ENCODE measurements around the gene PTRH2. TPM values are rescaled to one million over a fixed set of nuclear protein-coding genes. Genes with fewer than 3 reads are reported as not detected.

PTRH2 gene
- total RNA-seq, 1 experiment from 2014 or later, result 40.8 TPM

GRCh38 chr17:59723041-59723440 lies 15.8 kb upstream of the PTRH2 start:
- no peak overlapping the region for H3K18ac ChIP-seq (ENCODE audit: insufficient read length, low read depth, low read length)
- H4K5ac ChIP-seq (ENCODE audit: insufficient read length, low read depth, low read length), result no peak overlapping the region
- peak overlapping the region in 1 of 3 experiments; percentile 41; a peak in 1 of 7 replicates for H3K27ac Mint-ChIP-seq
- no peak overlapping the region for H3K27ac ChIP-seq (ENCODE audit: insufficient read length, low read depth, low read length)
- TF ChIP-seq, protein P1, sequence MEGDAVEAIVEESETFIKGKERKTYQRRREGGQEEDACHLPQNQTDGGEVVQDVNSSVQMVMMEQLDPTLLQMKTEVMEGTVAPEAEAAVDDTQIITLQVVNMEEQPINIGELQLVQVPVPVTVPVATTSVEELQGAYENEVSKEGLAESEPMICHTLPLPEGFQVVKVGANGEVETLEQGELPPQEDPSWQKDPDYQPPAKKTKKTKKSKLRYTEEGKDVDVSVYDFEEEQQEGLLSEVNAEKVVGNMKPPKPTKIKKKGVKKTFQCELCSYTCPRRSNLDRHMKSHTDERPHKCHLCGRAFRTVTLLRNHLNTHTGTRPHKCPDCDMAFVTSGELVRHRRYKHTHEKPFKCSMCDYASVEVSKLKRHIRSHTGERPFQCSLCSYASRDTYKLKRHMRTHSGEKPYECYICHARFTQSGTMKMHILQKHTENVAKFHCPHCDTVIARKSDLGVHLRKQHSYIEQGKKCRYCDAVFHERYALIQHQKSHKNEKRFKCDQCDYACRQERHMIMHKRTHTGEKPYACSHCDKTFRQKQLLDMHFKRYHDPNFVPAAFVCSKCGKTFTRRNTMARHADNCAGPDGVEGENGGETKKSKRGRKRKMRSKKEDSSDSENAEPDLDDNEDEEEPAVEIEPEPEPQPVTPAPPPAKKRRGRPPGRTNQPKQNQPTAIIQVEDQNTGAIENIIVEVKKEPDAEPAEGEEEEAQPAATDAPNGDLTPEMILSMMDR (conservative IDR thresholded peaks at IDR 0.05), result no peak
- H3K23me2 ChIP-seq (ENCODE audit: insufficient read length, low read depth, low read length, poor library complexity, severe bottlenecking), result no peaks in the 10 kb centered on the region
- no peaks in the 10 kb centered on the region for H3K79me2 ChIP-seq (ENCODE audit: insufficient read depth, low read length)
- H3K14ac ChIP-seq (ENCODE audit: insufficient read depth, low read length), result no peak overlapping the region
- no peak overlapping the region for H2AFZ ChIP-seq (ENCODE audit: low read length)
- no peak overlapping the region for H4K91ac ChIP-seq (ENCODE audit: insufficient read length, low read depth, low read length)
- H3K56ac ChIP-seq (ENCODE audit: insufficient read length, low read depth, low read length), result no peak overlapping the region
- no peak overlapping the region for H2BK15ac ChIP-seq (ENCODE audit: low read depth, low read length)
- H2BK5ac ChIP-seq (ENCODE audit: insufficient read length, low read length), result no peak overlapping the region
- no peak overlapping the region for H3K23ac ChIP-seq (ENCODE audit: insufficient read length, low read depth, low read length)
- no peak overlapping the region for H4K8ac ChIP-seq (replicated peaks; ENCODE audit: insufficient read length, low read depth, low read length)
- no peak overlapping the region for H3T11ph ChIP-seq (ENCODE audit: low read length)
- H2BK12ac ChIP-seq (ENCODE audit: insufficient read length, low read depth, low read length), result no peak overlapping the region
- no peak overlapping the region for H2BK20ac ChIP-seq (ENCODE audit: low read depth, low read length, poor library complexity, severe bottlenecking)
- no peaks in the 10 kb centered on the region for H3K9me3 ChIP-seq (ENCODE audit: control insufficient read depth, low read depth, low read length)
- no CpG with 5 or more reads among the region's 1 CpG for WGBS (ENCODE audit: extremely low coverage, insufficient read length, low lambda C conversion rate)
- H3K4me2 ChIP-seq (ENCODE audit: insufficient read depth, insufficient read length, low read length), result no peak overlapping the region
- H3K36me3 Mint-ChIP-seq (ENCODE audit: insufficient read depth in 1 of 3, low read depth in 3 of 3), result peaks cover 0 to 4% (median 0%) of the 10 kb centered on the region in 3 experiments; a peak in 2 of 7 replicates
- H3K27me3 Mint-ChIP-seq (ENCODE audit: low read depth), result no peaks in the 10 kb centered on the region
- peaks cover 10 to 12% of the 10 kb centered on the region in 2 experiments for H3K4me1 Mint-ChIP-seq
- no peak overlapping the region for H2BK120ac ChIP-seq (ENCODE audit: low read depth, low read length, poor library complexity, severe bottlenecking)
- no peak overlapping the region for H3K9ac ChIP-seq (ENCODE audit: extremely low read depth, insufficient read length, low read length)
- H3K79me1 ChIP-seq (ENCODE audit: insufficient read depth, low read depth, low read length, poor library complexity, severe bottlenecking), result no peaks in the 10 kb centered on the region
- no peak overlapping the region for H2AK5ac ChIP-seq (ENCODE audit: insufficient read length, low read length)
- no peaks in the 10 kb centered on the region for H3K27me3 ChIP-seq (ENCODE audit: insufficient read depth, low read length)
- no peaks in the 10 kb centered on the region for H4K20me1 ChIP-seq (ENCODE audit: control insufficient read depth, insufficient read depth, insufficient read length)
- no peaks in the 10 kb centered on the region; the same call in 1 of the 2 replicates for H3K4me1 ChIP-seq (ENCODE audit: insufficient read depth, low read length)
- H3K4me3 Mint-ChIP-seq, result no peak overlapping the region
- H3K9me3 Mint-ChIP-seq, result no peaks in the 10 kb centered on the region
- no peak for DNase-seq
- no peak overlapping the region for H3K4ac ChIP-seq (ENCODE audit: low read depth, low read length)
